SK-N-SH treated with all-trans-retinoic acid at 6 μM for 48 hours (cell line): Measurements from ENCODE around the gene PCDHA6.

ENCODE experiments used
- ARNTL ChIP-seq: fragments of 450-650 bp; formaldehyde crosslinking; IDR thresholded peaks from 2 replicates; pipeline ENCODE4 v1.5.0; 2020; ENCODE audit warnings: low read depth, mild to moderate bottlenecking, moderate library complexity, borderline replicate concordance
- CSDC2 ChIP-seq: fragments of 250-450 bp; sonication (Bioruptor Pico); IDR thresholded peaks from 2 replicates; pipeline ENCODE4 v1.5.0; 2020; ENCODE audit warnings: mild to moderate bottlenecking, moderate library complexity
- GLIS3 ChIP-seq: fragments of 250-450 bp; sonication (Bioruptor Pico); IDR thresholded peaks from 2 replicates; pipeline ENCODE4 v1.5.0; 2020; ENCODE audit warnings: mild to moderate bottlenecking, moderate library complexity
- ISL1 ChIP-seq: fragments of 250-450 bp; sonication (Bioruptor Pico); IDR thresholded peaks from 2 replicates; pipeline ENCODE4 v2.1.2; 2022; ENCODE audit warnings: mild to moderate bottlenecking, moderate library complexity
- POU6F1 ChIP-seq: fragments of 250-450 bp; sonication (Bioruptor Pico); IDR thresholded peaks from 2 replicates; pipeline ENCODE4 v1.8.0; 2021; ENCODE audit warnings: low read depth, mild to moderate bottlenecking, moderate library complexity, borderline replicate concordance
- RARB ChIP-seq: fragments of 250-450 bp; sonication (Bioruptor Pico); IDR thresholded peaks from 2 replicates; pipeline ENCODE4 v1.8.0; 2021; ENCODE audit warnings: mild to moderate bottlenecking, moderate library complexity
- TOX ChIP-seq: fragments of 250-450 bp; sonication (Bioruptor Pico); IDR thresholded peaks from 2 replicates; pipeline ENCODE4 v1.8.0; 2021; ENCODE audit warnings: mild to moderate bottlenecking, moderate library complexity, borderline replicate concordance
- ZC3H10 ChIP-seq: fragments of 250-450 bp; sonication (Bioruptor Pico); IDR thresholded peaks from 2 replicates; pipeline ENCODE4 v1.5.1; 2021; ENCODE audit warnings: mild to moderate bottlenecking, moderate library complexity
- ZFP3 ChIP-seq: fragments of 250-450 bp; sonication (Bioruptor Pico); IDR thresholded peaks from 2 replicates; pipeline ENCODE4 v1.5.0; 2020; ENCODE audit warnings: mild to moderate bottlenecking, moderate library complexity
- ZFP30 ChIP-seq: fragments of 450-650 bp; formaldehyde crosslinking; IDR thresholded peaks from 2 replicates; pipeline ENCODE4 v1.5.0; 2022; ENCODE audit warnings: mild to moderate bottlenecking, moderate library complexity
- ZNF70 ChIP-seq: fragments of 450-650 bp; formaldehyde crosslinking; IDR thresholded peaks from 2 replicates; pipeline ENCODE4 v1.5.0; 2020; ENCODE audit warnings: mild to moderate bottlenecking, moderate library complexity

GRCh38 chr5:140828362-140828737, 590 bp downstream of the PCDHA6 start:
- TF ChIP-seq POU6F1 (CRISPR knock-in tag), result no peak
- no peak for TF ChIP-seq ZC3H10
- TF ChIP-seq CSDC2 (CRISPR knock-in tag), result no peak
- no peak for TF ChIP-seq ISL1 (CRISPR knock-in tag)
- no peak for TF ChIP-seq ZNF70 (CRISPR knock-in tag)
- TF ChIP-seq ZFP30 (CRISPR knock-in tag), result no peak
- TF ChIP-seq RARB (CRISPR knock-in tag), result no peak
- no peak for TF ChIP-seq ARNTL (CRISPR knock-in tag)
- no peak for TF ChIP-seq ZFP3 (CRISPR knock-in tag)
- no peak for TF ChIP-seq TOX (CRISPR knock-in tag)
- TF ChIP-seq GLIS3 (CRISPR knock-in tag), result no peak
